Measurements from ENCODE around the gene FAM120C. TPM values are rescaled to one million over a fixed set of nuclear protein-coding genes. Genes with fewer than 3 reads are reported as not detected.
A peak's percentile ranks its signal among the peaks of the same experiment; 100 is the strongest.

FAM120C gene
- total RNA-seq, 2 donors from 2014 or later, result 4.3 to 4.6 TPM

DNA sequence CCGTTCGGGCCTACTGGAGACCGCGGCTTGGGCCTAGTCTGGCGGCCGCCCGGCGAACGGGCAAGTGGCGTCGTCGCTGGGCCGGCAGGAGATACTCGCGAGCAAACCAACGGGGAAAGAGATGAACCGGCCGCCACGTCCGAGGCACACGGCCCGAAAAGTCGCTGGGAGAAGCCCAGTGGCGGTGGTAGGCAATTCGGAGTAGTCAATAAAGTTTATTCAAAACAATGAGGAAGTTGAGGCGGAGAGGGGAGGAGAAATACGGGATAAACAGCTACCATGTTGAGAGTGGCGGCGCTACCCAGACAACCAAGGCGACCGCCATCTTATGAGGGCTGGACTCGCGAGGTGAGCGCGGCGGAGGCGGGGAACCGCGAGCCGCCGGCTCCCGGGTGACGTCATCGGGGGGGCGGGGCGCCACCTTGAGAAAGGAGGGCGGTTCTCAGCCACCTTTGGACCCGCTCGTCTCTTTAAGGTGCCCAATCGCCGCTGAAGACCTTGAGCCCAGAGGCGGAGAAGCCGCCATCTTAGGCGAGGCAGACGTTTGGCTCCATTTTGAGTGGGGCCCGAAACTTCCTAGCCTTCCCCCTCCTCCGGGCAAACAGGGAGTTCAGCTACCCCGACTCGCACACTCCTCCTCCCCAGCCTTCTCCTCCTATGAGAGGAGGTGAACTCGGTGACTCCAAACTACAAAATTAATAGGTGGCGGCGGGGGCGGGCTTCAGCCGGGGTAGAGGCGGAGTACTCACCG is 138.8 kb downstream of the FAM120C start, which contains the start of gene PHF8:
Gene PHF8, minus strand, starts transcription at position 348 of the 751 bp plus-strand sequence. CDS start 1,745 bp downstream, outside the sequence.
- Histone ChIP-seq H3K4me3 (peak within 1 kb of the TSS; percentile 54 to 66), H3K36me3 (peaks cover 11% of the 10 kb centered on the region), H3K9me3 (no peaks in the 10 kb centered on the region), H3K4me1 (no peaks in the 10 kb centered on the region), H3K27me3 (no peaks in the 10 kb centered on the region), H3K27ac (peak within 1 kb of the TSS; percentile 88 to 94)
- TF ChIP-seq, protein P1, sequence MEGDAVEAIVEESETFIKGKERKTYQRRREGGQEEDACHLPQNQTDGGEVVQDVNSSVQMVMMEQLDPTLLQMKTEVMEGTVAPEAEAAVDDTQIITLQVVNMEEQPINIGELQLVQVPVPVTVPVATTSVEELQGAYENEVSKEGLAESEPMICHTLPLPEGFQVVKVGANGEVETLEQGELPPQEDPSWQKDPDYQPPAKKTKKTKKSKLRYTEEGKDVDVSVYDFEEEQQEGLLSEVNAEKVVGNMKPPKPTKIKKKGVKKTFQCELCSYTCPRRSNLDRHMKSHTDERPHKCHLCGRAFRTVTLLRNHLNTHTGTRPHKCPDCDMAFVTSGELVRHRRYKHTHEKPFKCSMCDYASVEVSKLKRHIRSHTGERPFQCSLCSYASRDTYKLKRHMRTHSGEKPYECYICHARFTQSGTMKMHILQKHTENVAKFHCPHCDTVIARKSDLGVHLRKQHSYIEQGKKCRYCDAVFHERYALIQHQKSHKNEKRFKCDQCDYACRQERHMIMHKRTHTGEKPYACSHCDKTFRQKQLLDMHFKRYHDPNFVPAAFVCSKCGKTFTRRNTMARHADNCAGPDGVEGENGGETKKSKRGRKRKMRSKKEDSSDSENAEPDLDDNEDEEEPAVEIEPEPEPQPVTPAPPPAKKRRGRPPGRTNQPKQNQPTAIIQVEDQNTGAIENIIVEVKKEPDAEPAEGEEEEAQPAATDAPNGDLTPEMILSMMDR (IDR thresholded peaks at IDR 0.05), result no peak
- DNase-seq (ENCODE audit: low spot score), result peak; percentile 94

DNA sequence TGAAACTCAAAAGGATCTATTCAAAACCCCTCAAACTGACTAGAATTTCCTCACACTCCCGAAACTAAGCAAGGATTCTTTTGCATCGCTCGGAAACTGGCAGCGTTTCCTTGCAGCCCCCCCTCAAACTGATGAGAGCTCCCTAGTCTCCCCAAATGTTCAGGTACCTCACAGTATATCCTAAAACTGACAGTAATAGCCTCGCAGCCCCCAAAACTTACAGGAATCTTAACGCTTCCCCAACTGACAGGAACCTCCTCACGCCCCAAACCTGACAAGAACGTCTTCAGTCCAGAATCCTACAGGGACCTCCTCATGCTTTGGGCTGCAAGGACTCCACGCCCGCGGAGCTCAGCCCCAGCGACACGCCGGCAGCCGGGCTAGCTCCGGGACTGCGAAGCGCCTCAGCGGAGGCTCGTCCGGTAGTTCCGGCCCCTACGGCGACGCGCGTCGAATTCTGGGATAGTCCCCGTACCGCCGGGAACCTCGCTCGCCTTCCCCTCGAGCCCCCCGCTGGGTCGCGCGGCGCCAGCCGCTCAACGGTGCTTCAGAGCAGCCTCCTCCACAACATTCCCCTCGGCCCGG is 139.4 kb downstream of the FAM120C start:
- H3K27me3 ChIP-seq, result no peaks in the 10 kb centered on the region
- H3K9me3 ChIP-seq, result no peaks in the 10 kb centered on the region
- H3K4me3 ChIP-seq, result peak overlapping the region; percentile 54 to 66
- TF ChIP-seq, protein P1 (IDR thresholded peaks at IDR 0.05), result no peak
- H3K27ac ChIP-seq, result peak overlapping the region; percentile 88 to 94
- no peaks in the 10 kb centered on the region for H3K4me1 ChIP-seq
- H3K36me3 ChIP-seq, result peaks cover 11% of the 10 kb centered on the region
- no peak for DNase-seq (ENCODE audit: low spot score)

DNA sequence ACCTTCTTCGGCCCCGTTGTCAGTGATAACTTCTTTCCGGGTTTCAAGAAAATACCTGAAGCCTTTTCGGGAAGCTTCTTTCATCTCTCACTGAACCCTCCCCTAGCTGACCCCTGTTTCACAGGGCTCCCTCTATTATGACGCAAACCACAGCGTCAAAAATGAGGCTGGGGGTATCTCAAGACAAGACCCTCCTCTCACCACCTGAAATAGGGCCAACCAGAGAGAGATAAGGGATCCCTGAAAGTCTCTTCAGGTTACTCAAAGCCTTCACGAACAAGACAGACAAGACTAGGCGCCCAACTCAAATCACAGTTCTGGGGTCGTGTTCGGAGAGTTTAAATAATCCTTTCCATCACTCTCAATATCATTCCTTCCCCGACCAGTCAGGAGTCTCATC is 140.0 kb downstream of the FAM120C start:
- TF ChIP-seq, protein P1 (IDR thresholded peaks at IDR 0.05), result peak in 1 of 2 donors; percentile 1
- Histone ChIP-seq H3K36me3 (peaks cover 11% of the 10 kb centered on the region), H3K4me1 (no peaks in the 10 kb centered on the region), H3K27me3 (no peaks in the 10 kb centered on the region), H3K27ac (peak overlapping the region; percentile 88 to 94), H3K4me3 (peak overlapping the region; percentile 54 to 66), H3K9me3 (no peaks in the 10 kb centered on the region)
- no peak for DNase-seq (ENCODE audit: low spot score)

DNA sequence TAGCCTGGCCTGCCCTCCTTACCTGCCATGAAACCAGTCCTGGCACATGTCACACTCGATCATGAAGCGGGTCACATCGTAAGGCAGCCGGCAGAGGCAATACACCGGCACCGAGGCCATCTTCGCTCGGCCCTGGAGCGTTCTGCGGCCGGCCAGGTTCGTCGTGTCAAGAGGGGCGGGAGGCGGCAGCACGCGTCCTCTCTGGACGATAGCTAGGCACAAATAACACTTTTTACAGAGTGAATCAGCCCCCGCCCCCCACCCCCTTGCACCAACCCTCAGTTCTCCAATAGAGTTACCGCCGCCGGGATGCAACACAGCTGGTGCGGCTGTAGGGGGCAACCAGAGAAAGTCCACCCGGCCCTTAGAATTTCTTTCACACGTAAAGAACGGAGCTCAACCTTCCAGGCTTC is 140.4 kb downstream of the FAM120C start:
- no peaks in the 10 kb centered on the region for H3K4me1 ChIP-seq
- peak overlapping the region; percentile 88 to 94 for H3K27ac ChIP-seq
- peak overlapping the region; percentile 54 to 66 for H3K4me3 ChIP-seq
- TF ChIP-seq, protein P1 (IDR thresholded peaks at IDR 0.05), result peak in 1 of 2 donors; percentile 45
- no peaks in the 10 kb centered on the region for H3K27me3 ChIP-seq
- peak; percentile 63 for DNase-seq (ENCODE audit: low spot score)
- peaks cover 11% of the 10 kb centered on the region for H3K36me3 ChIP-seq
- H3K9me3 ChIP-seq, result no peaks in the 10 kb centered on the region

DNA sequence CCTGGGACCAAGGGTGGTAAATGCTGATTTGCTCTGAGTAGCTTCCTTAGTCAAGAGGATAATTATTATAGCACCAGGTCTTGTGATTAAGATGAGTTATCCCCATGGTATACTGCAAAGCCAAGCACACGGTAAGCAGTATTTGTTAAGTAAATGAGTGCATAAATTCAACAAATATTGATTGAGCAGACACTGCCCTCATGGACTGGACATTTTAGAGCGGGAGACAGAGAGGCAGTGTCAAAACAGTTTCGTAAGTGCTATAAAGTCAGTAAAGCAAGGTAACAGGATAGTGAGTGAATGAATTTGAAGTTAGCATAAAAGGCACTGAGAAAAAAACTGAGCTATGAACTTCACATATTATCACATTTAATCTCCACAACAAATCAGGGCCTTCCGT is 152.7 kb downstream of the FAM120C start:
- peaks cover under 1% of the 10 kb centered on the region for H3K36me3 ChIP-seq
- H3K9me3 ChIP-seq, result no peaks in the 10 kb centered on the region
- H3K27me3 ChIP-seq, result no peaks in the 10 kb centered on the region
- TF ChIP-seq, protein P1 (IDR thresholded peaks at IDR 0.05), result no peak
- DNase-seq (ENCODE audit: low spot score), result no peak
- no peak overlapping the region for H3K27ac ChIP-seq
- H3K4me3 ChIP-seq, result no peak overlapping the region
- H3K4me1 ChIP-seq, result no peaks in the 10 kb centered on the region
